Activated T-cell treated with anti-CD3 and anti-CD28 coated beads, Interleukin-2, amount 50 U/mL, for 72 hours (primary cell): Measurements from ENCODE around the gene RAPGEF5. TPM values are rescaled to one million over a fixed set of nuclear protein-coding genes. Genes with fewer than 3 reads are reported as not detected.

Experiments used
- ATAC-seq, 2 donors: fragments of 150-1000 bp; cut with Tn5 transposase; replicated peaks in 1 of 2; 2 replicates each; pipeline ENCODE4 v1.10.0; 2021; ENCODE audit warnings: moderate library complexity in 2 of 2, mild to moderate bottlenecking in 1 of 2
- DNase-seq, 2 donors: peaks; one replicate each; pipeline ENCODE4 v3.0.0; 2021 to 2022; ENCODE audit warnings: mixed read lengths in 1 of 2
- H3K27ac Mint-ChIP-seq: one replicate; pipeline ENCODE4 v1.8.0; 2022; ENCODE audit warnings: mild to moderate bottlenecking, moderate library complexity, mixed read lengths
- H3K27me3 Mint-ChIP-seq: one replicate; pipeline ENCODE4 v1.8.0; 2022; ENCODE audit warnings: low read depth, mixed read lengths
- H3K36me3 Mint-ChIP-seq, 2 donors: one replicate each; pipeline ENCODE4 v1.8.0; 2022; ENCODE audit warnings: mixed read lengths in 2 of 2, mild to moderate bottlenecking in 1 of 2; ENCODE audit not compliant: insufficient read depth in 2 of 2
- H3K4me1 Mint-ChIP-seq: one replicate; pipeline ENCODE4 v1.8.0; 2022; ENCODE audit warnings: low read depth, mixed read lengths
- H3K4me3 Mint-ChIP-seq, 2 donors: one replicate each; pipeline ENCODE4 v1.8.0; 2022; ENCODE audit warnings: mild to moderate bottlenecking in 2 of 2, mixed read lengths in 2 of 2, moderate library complexity in 2 of 2
- H3K9me3 Mint-ChIP-seq, 2 donors: one replicate each; pipeline ENCODE4 v1.8.0; 2022; ENCODE audit warnings: mixed read lengths in 2 of 2
- total RNA-seq, 2 donors: library from RNA; stranded (reverse); gene quantifications; one replicate each; pipeline ENCODE4 v1.2.3, GENCODE V29; 2022

RAPGEF5 gene
- total RNA-seq, 2 donors from 2014 or later: 0.46 to 0.72 TPM

GRCh38 chr7:22278660-22279059, 78.3 kb downstream of the RAPGEF5 start:
- H3K4me1 Mint-ChIP-seq: no peaks in the 10 kb centered on the region
- H3K9me3 Mint-ChIP-seq: no peaks in the 10 kb centered on the region
- no peak overlapping the region for H3K27ac Mint-ChIP-seq
- no peak overlapping the region for H3K4me3 Mint-ChIP-seq
- no peaks in the 10 kb centered on the region for H3K36me3 Mint-ChIP-seq
- DNase-seq (no peak), ATAC-seq (no peak)
- peaks cover 10% of the 10 kb centered on the region for H3K27me3 Mint-ChIP-seq

GRCh38 chr7:22277375-22277774, 79.6 kb downstream of the RAPGEF5 start:
- no peak for ATAC-seq
- DNase-seq: no peak
- Mint-ChIP-seq H3K9me3 (no peaks in the 10 kb centered on the region), H3K4me3 (no peak overlapping the region), H3K27me3 (peaks cover 10% of the 10 kb centered on the region), H3K4me1 (no peaks in the 10 kb centered on the region), H3K36me3 (no peaks in the 10 kb centered on the region), H3K27ac (no peak overlapping the region)

- no peaks in the 10 kb centered on the region for H3K27me3 Mint-ChIP-seq
- no peaks in the 10 kb centered on the region for H3K4me1 Mint-ChIP-seq
- H3K4me3 Mint-ChIP-seq: no peak overlapping the region
- no peak overlapping the region for H3K27ac Mint-ChIP-seq
- H3K36me3 Mint-ChIP-seq: no peaks in the 10 kb centered on the region
- no peaks in the 10 kb centered on the region for H3K9me3 Mint-ChIP-seq
- ATAC-seq: no peak
- no peak for DNase-seq
Measured at GRCh38 chr7:22275661-22276060, 81.3 kb downstream of the RAPGEF5 start.

- Mint-ChIP-seq H3K9me3 (no peaks in the 10 kb centered on the region), H3K27me3 (peaks cover 7% of the 10 kb centered on the region), H3K4me1 (peaks cover 6% of the 10 kb centered on the region), H3K27ac (no peak overlapping the region), H3K4me3 (no peak overlapping the region), H3K36me3 (no peaks in the 10 kb centered on the region)
- ATAC-seq (no peak), DNase-seq (no peak)
Measured at GRCh38 chr7:22271311-22271710, 85.6 kb downstream of the RAPGEF5 start.

DNA sequence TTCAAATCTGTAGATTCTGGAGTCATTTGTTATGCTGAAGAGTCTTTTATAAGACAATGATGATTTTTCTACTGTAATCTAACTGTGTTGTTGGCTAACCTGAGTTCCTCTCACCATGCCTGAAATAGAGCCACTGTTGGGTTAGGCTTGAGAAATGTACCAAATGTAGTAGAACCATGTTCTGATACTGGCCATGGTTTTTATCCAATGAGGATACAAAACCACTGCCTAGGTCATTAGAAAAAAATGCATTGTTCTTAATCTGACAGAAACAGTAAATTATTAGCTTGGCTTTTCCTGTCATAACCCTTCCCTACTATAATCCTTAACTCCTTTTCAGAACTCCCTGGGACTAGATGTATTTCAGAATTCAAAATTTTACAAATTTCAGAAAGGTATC, 86.6 kb downstream of the RAPGEF5 start:
- Mint-ChIP-seq H3K4me1 (peaks cover 6% of the 10 kb centered on the region), H3K9me3 (no peaks in the 10 kb centered on the region), H3K27ac (no peak overlapping the region), H3K36me3 (no peaks in the 10 kb centered on the region), H3K4me3 (no peak overlapping the region), H3K27me3 (peaks cover 7% of the 10 kb centered on the region)
- no peak for DNase-seq
- ATAC-seq: no peak

DNA sequence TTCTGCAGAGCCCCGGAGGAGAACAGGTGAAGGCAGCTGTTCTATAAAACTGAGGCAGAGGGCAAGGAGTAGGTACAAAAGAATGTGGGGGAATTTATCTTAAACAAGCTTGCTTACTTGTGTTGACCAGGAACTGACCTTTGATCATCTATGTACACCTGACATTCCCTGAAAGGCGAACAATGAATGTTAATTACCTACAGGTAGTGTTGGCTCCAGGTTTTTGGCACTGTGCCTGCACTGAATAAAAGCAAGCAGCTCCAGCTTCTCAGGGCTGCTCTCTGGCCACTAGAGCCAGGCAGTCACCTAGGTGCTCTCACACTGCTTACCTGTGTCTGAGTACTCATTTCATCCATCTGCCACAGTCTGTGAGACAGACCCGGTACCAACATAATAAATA, 87.0 kb downstream of the RAPGEF5 start:
- ATAC-seq: no peak

DNA sequence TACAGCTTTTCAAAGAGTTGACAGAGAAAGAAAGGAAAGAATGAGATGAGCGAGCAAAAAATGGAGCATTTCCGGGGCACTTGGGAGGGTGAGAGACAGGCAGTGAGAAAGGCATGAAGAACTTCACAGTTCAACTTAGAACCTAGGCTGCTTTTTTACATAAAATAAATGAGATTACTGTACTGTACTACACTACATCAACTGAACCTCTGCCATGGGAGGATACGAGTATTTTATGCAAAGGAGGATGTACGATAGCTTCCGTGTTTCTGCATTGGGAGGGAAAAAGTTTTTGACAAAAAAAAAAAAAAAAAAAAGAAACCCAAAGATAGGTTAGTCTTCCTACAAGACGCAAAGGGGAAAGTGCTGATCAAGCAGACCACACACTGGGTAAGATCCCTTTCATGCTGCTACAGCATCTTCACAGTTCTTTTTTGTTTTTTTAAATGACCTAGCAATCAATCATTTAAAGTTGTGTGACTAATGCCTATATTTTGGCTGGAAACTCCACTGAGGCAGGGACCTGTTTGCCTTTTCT, 88.0 kb downstream of the RAPGEF5 start:
- DNase-seq (no peak), ATAC-seq (no peak)
- no peak overlapping the region for H3K27ac Mint-ChIP-seq
- peaks cover 6% of the 10 kb centered on the region for H3K4me1 Mint-ChIP-seq
- no peaks in the 10 kb centered on the region for H3K36me3 Mint-ChIP-seq
- peak overlapping the region; percentile 27 to 52 for H3K4me3 Mint-ChIP-seq
- peaks cover 7% of the 10 kb centered on the region for H3K27me3 Mint-ChIP-seq
- no peaks in the 10 kb centered on the region for H3K9me3 Mint-ChIP-seq

More for the DNA sequence above, 87.0 kb downstream of the RAPGEF5 start:
- H3K9me3 Mint-ChIP-seq: no peaks in the 10 kb centered on the region
- H3K36me3 Mint-ChIP-seq: no peaks in the 10 kb centered on the region
- H3K4me1 Mint-ChIP-seq: peaks cover 6% of the 10 kb centered on the region
- no peak overlapping the region for H3K27ac Mint-ChIP-seq
- H3K4me3 Mint-ChIP-seq: no peak overlapping the region
- no peak for DNase-seq
- H3K27me3 Mint-ChIP-seq: peaks cover 7% of the 10 kb centered on the region

GRCh38 chr7:22267930-22268615, 88.9 kb downstream of the RAPGEF5 start:
- H3K9me3 Mint-ChIP-seq: no peaks in the 10 kb centered on the region
- H3K36me3 Mint-ChIP-seq: no peaks in the 10 kb centered on the region
- peak overlapping the region; percentile 27 to 52 for H3K4me3 Mint-ChIP-seq
- H3K27ac Mint-ChIP-seq: no peak overlapping the region
- DNase-seq (no peak), ATAC-seq (no peak)
- H3K4me1 Mint-ChIP-seq: peaks cover 6% of the 10 kb centered on the region
- H3K27me3 Mint-ChIP-seq: peaks cover 7% of the 10 kb centered on the region

GRCh38 chr7:22262538-22262937, 94.4 kb downstream of the RAPGEF5 start:
- H3K27me3 Mint-ChIP-seq: peaks cover 6% of the 10 kb centered on the region
- no peaks in the 10 kb centered on the region for H3K36me3 Mint-ChIP-seq
- DNase-seq (no peak), ATAC-seq (no peak)
- H3K9me3 Mint-ChIP-seq: peaks cover 0 to 2% of the 10 kb centered on the region in 2 donors
- no peak overlapping the region for H3K4me3 Mint-ChIP-seq
- no peaks in the 10 kb centered on the region for H3K4me1 Mint-ChIP-seq
- H3K27ac Mint-ChIP-seq: no peak overlapping the region

GRCh38 chr7:22256541-22257096, 100.3 kb downstream of the RAPGEF5 start:
- H3K27ac Mint-ChIP-seq: no peak overlapping the region
- H3K4me1 Mint-ChIP-seq: peaks cover 4% of the 10 kb centered on the region
- no peaks in the 10 kb centered on the region for H3K36me3 Mint-ChIP-seq
- peaks cover 0 to 2% of the 10 kb centered on the region in 2 donors for H3K9me3 Mint-ChIP-seq
- no peak for ATAC-seq
- H3K4me3 Mint-ChIP-seq: no peak overlapping the region
- no peak for DNase-seq
- H3K27me3 Mint-ChIP-seq: peaks cover 11% of the 10 kb centered on the region

DNA sequence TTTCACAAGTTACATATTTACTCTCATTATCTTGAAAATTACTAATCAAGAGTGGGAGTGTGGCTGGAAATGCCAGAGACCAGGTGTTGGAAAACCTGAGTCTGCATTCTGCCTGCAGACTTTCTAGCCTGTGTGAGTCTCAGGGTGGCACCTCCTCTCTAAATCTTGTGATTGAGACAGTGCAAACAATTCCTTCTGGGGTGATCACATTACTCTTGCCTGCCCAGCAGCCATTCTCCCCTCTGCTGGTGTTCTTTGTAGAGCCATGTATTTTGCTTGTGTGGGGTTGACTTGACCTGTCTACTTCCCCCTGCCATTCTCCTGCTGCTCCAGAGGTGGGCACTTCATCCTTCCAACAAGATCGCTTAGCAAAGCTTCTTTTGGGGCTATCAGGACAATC, 101.1 kb downstream of the RAPGEF5 start:
- Mint-ChIP-seq H3K4me3 (no peak overlapping the region), H3K4me1 (peaks cover 4% of the 10 kb centered on the region), H3K36me3 (no peaks in the 10 kb centered on the region), H3K27me3 (peaks cover 11% of the 10 kb centered on the region), H3K27ac (no peak overlapping the region), H3K9me3 (peaks cover 0 to 2% of the 10 kb centered on the region in 2 donors)
- no peak for DNase-seq
- no peak for ATAC-seq

DNA sequence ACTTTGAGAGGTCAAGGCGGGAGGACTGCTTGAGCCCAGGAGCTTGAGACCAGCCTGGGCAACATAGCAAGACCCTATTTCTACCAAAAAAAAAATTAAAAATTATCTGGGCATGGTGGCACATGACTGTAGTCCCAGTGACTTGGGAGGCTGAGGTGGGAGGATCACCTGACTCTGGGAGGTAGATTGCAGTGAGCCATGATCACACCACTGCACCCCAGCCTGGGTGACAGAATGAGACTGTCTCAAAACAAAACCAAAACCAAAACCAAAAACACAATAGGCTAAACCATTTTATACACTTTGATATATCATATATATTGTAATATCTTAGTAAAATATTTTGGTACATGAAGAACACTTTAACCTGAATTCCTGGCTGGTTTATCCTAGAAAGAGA, 101.6 kb downstream of the RAPGEF5 start:
- DNase-seq (peak; percentile 1 to 4), ATAC-seq (peak; percentile 39 to 50)

DNA sequence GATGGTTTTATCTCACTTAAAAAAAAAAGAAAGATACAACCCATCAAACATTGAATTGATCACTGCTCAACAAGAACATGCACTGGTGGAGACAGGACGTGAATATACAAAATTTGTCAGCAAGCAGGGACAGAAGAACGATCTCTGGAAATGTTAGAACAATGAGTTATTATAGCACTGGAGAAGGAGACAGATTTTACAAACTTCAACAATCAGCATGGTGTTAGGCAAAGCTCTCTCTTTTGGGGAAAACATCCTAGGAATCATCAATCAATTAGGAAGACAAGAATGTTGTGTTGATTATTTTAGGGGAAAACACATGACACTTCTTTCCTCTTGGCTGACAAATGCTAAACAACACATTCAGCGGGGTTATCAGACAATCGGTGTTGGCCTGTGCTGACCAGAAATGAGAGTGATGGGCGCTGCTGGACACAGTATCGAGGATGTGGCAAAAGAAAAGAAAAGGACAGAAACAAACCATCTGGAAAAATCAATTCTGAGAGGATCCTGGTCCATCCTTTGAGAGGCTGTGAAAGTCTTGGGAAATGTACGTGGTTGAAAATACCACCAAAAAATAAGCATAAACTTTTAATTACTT, 103.9 kb downstream of the RAPGEF5 start:
- no peak for ATAC-seq
- peaks cover 10% of the 10 kb centered on the region for H3K27me3 Mint-ChIP-seq
- H3K27ac Mint-ChIP-seq: no peak overlapping the region
- peaks cover 4% of the 10 kb centered on the region for H3K4me1 Mint-ChIP-seq
- DNase-seq: no peak
- H3K36me3 Mint-ChIP-seq: no peaks in the 10 kb centered on the region
- no peak overlapping the region for H3K4me3 Mint-ChIP-seq
- peaks cover 0 to 2% of the 10 kb centered on the region in 2 donors for H3K9me3 Mint-ChIP-seq

More for the DNA sequence above, 101.6 kb downstream of the RAPGEF5 start:
- Mint-ChIP-seq H3K36me3 (no peaks in the 10 kb centered on the region), H3K4me1 (peaks cover 4% of the 10 kb centered on the region), H3K4me3 (no peak overlapping the region), H3K27ac (no peak overlapping the region), H3K9me3 (peaks cover 0 to 2% of the 10 kb centered on the region in 2 donors), H3K27me3 (peaks cover 11% of the 10 kb centered on the region)
